DND-41 (cell line): ENCODE measurements around the gene EMB.
"Not testable (repeated sequence)": the region's sequence is repeated elsewhere in the genome, so short reads cannot be mapped to it uniquely, and the experiment has no call there.

Experiments
- CTCF ChIP-seq: IDR thresholded peaks from 2 replicates; pipeline ENCODE4 v1.5.1; 2012; ENCODE audit warnings: borderline replicate concordance, low read length, moderate library complexity, mild to moderate bottlenecking; ENCODE audit not compliant: poor library complexity, severe bottlenecking; ENCODE audit errors: extremely low read depth
- EZH2 ChIP-seq: IDR thresholded peaks from 3 replicates; pipeline ENCODE4 v1.6.1; 2012; ENCODE audit warnings: borderline replicate concordance, low read depth, mild to moderate bottlenecking, moderate library complexity, low read length, inconsistent platforms; ENCODE audit not compliant: severe bottlenecking

GRCh38 chr5:50384381-50384780 is 56.7 kb downstream of the EMB start:
- not testable (repeated sequence) for TF ChIP-seq CTCF, EZH2
